Measurements from ENCODE around the gene ADH1C.
"Not testable (repeated sequence)": the region's sequence is repeated elsewhere in the genome, so short reads cannot be mapped to it uniquely, and the experiment has no call there.

ADH1C gene

GRCh38 chr4:99356992-99357391, 4.4 kb upstream of the ADH1C start:
- no peak for DNase-seq

GRCh38 chr4:99356149-99356548, 3.6 kb upstream of the ADH1C start:
- DNase-seq: not testable (repeated sequence)

GRCh38 chr4:99351487-99351886, 1.1 kb downstream of the ADH1C start:
- no peak for DNase-seq

- DNase-seq: no peak
Measured at GRCh38 chr4:99349338-99349737, 3.2 kb downstream of the ADH1C start.

GRCh38 chr4:99342624-99343023, 9.9 kb downstream of the ADH1C start:
- DNase-seq: not testable (repeated sequence)

GRCh38 chr4:99341426-99341825, 11.1 kb downstream of the ADH1C start:
- no peak for DNase-seq

- DNase-seq: no peak
Measured at GRCh38 chr4:99339172-99339571, 13.4 kb downstream of the ADH1C start.

GRCh38 chr4:99336553-99336952, 16.0 kb downstream of the ADH1C start:
- no peak for DNase-seq

GRCh38 chr4:99334880-99335279, 17.7 kb downstream of the ADH1C start:
- no peak for DNase-seq

- DNase-seq: no peak
Measured at GRCh38 chr4:99330648-99331047, 21.9 kb downstream of the ADH1C start.

- no peak for DNase-seq
Measured at GRCh38 chr4:99329876-99330275, 22.7 kb downstream of the ADH1C start.

GRCh38 chr4:99324979-99325378, 27.6 kb downstream of the ADH1C start:
- no peak for DNase-seq

GRCh38 chr4:99324361-99324760, 28.2 kb downstream of the ADH1C start:
- no peak for DNase-seq

- no peak for DNase-seq
Measured at GRCh38 chr4:99323756-99324155, 28.8 kb downstream of the ADH1C start.

- no peak for DNase-seq
Measured at GRCh38 chr4:99321241-99322191, 31.0 kb downstream of the ADH1C start, which contains the start of gene ADH1B. Gene ADH1B (minus strand): TSS chr4:99321401. CDS start chr4:99321331, 70 bp downstream.

GRCh38 chr4:99317811-99318210, 34.7 kb downstream of the ADH1C start:
- not testable (repeated sequence) for DNase-seq

GRCh38 chr4:99317354-99317753, 35.2 kb downstream of the ADH1C start:
- no peak for DNase-seq

GRCh38 chr4:99315839-99316238, 36.7 kb downstream of the ADH1C start:
- no peak for DNase-seq

GRCh38 chr4:99314211-99314610, 38.3 kb downstream of the ADH1C start:
- no peak for DNase-seq

- DNase-seq: no peak
Measured at GRCh38 chr4:99310389-99310788, 42.2 kb downstream of the ADH1C start.

GRCh38 chr4:99305638-99306400, 46.7 kb downstream of the ADH1C start:
- DNase-seq: no peak

GRCh38 chr4:99301376-99302164, 51.0 kb downstream of the ADH1C start:
- no peak for DNase-seq

- no peak for DNase-seq
Measured at GRCh38 chr4:99300934-99301333, 51.6 kb downstream of the ADH1C start.
